Thoracic aorta (tissue), 2 donors: ENCODE results near the gene RREB1. TPM values are rescaled to one million over a fixed set of nuclear protein-coding genes. Genes with fewer than 3 reads are reported as not detected.

ENCODE experiments used
- ATAC-seq: fragments of 150-250 bp; one replicate; pipeline ENCODE4 v1.8.0; 2017; ENCODE audit warnings: low read depth; ENCODE audit not compliant: insufficient number of reproducible peaks, low FRiP score
- DNase-seq: peaks from one replicate; pipeline ENCODE4 v3.0.0-alpha.2; 2020; ENCODE audit warnings: low spot score
- H3K27ac ChIP-seq, 2 donors: fragments of 200-600 bp; sonication (generic); 1 replicate in 1 of 2; 2 replicates in 1 of 2; pipeline ENCODE4 v1.5.1; 2016; ENCODE audit warnings: mild to moderate bottlenecking in 2 of 2, moderate library complexity in 2 of 2
- H3K27me3 ChIP-seq: fragments of 200-600 bp; sonication (generic); replicated peaks from 2 replicates; pipeline ENCODE4 v1.6.0; 2016; ENCODE audit warnings: mild to moderate bottlenecking; ENCODE audit not compliant: insufficient read depth
- H3K36me3 ChIP-seq: fragments of 200-600 bp; sonication (generic); one replicate; pipeline ENCODE4 v1.5.1; 2016
- H3K4me1 ChIP-seq, 2 donors: fragments of 200-600 bp; sonication (generic); 1 replicate in 1 of 2; 2 replicates in 1 of 2; pipeline versions ENCODE4 v1.5.1 to v1.6.0; 2016; ENCODE audit warnings: low read depth in 2 of 2, mild to moderate bottlenecking in 1 of 2; ENCODE audit not compliant: control insufficient read depth in 1 of 2
- H3K4me3 ChIP-seq: fragments of 200-600 bp; sonication (generic); 2 replicates; pipeline ENCODE4 v1.5.1; 2016; ENCODE audit warnings: mild to moderate bottlenecking
- H3K9me3 ChIP-seq: fragments of 200-600 bp; sonication (generic); 2 replicates; pipeline ENCODE4 v1.5.1; 2016
- CTCF ChIP-seq: fragments of 200-600 bp; sonication (generic); IDR thresholded peaks from one replicate; pipeline ENCODE4 v1.5.1; 2019; ENCODE audit warnings: antibody characterized with exemption
- total RNA-seq, 2 donors: library from RNA; depleted of rRNA; stranded (reverse); fragments of >200 nt; gene quantifications; one replicate each; pipeline versions ENCODE4 v1.1.0 to v1.2.3, GENCODE V29; 2016

The RREB1 gene
- total RNA-seq, 2 donors from 2014 or later: 30.6 to 39.3 TPM

- peaks cover 0 to 5% of the 10 kb centered on the region in 2 donors for H3K4me1 ChIP-seq
- no peaks in the 10 kb centered on the region for H3K9me3 ChIP-seq
- peaks cover 23% of the 10 kb centered on the region for H3K36me3 ChIP-seq
- DNase-seq (no peak), ATAC-seq (no peak)
- no peak overlapping the region for H3K4me3 ChIP-seq
- H3K27ac ChIP-seq: no peak overlapping the region
- no peak for TF ChIP-seq CTCF
- no peaks in the 10 kb centered on the region for H3K27me3 ChIP-seq
These were observed 117.0 kb downstream of the RREB1 start for GRCh38 chr6:7224731-7225130.

- Histone ChIP-seq H3K4me3 (no peak overlapping the region), H3K27me3 (no peaks in the 10 kb centered on the region), H3K4me1 (no peaks in the 10 kb centered on the region), H3K36me3 (peaks cover 43% of the 10 kb centered on the region), H3K9me3 (no peaks in the 10 kb centered on the region), H3K27ac (no peak overlapping the region)
- no peak for TF ChIP-seq CTCF
- no peak for ATAC-seq
- no peak for DNase-seq
These were observed 121.1 kb downstream of the RREB1 start for GRCh38 chr6:7228662-7229375.

GRCh38 chr6:7229376-7230326 lies 121.9 kb downstream of the RREB1 start:
- no peak for ATAC-seq
- Histone ChIP-seq H3K27ac (no peak overlapping the region), H3K9me3 (no peaks in the 10 kb centered on the region), H3K4me3 (no peak overlapping the region), H3K36me3 (peaks cover 46% of the 10 kb centered on the region), H3K27me3 (no peaks in the 10 kb centered on the region), H3K4me1 (no peaks in the 10 kb centered on the region)
- TF ChIP-seq CTCF: no peak
- no peak for DNase-seq

GRCh38 chr6:7230327-7230691 lies 122.5 kb downstream of the RREB1 start:
- no peak for ATAC-seq
- Histone ChIP-seq H3K27me3 (no peaks in the 10 kb centered on the region), H3K27ac (no peak overlapping the region), H3K4me1 (no peaks in the 10 kb centered on the region), H3K4me3 (no peak overlapping the region), H3K9me3 (no peaks in the 10 kb centered on the region), H3K36me3 (peaks cover 44% of the 10 kb centered on the region)
- TF ChIP-seq CTCF: no peak
- no peak for DNase-seq

GRCh38 chr6:7230956-7231713 lies 123.4 kb downstream of the RREB1 start:
- no peaks in the 10 kb centered on the region for H3K27me3 ChIP-seq
- ATAC-seq (no peak), DNase-seq (no peak)
- H3K4me3 ChIP-seq: no peak overlapping the region
- no peaks in the 10 kb centered on the region for H3K9me3 ChIP-seq
- H3K36me3 ChIP-seq: peaks cover 44% of the 10 kb centered on the region
- no peaks in the 10 kb centered on the region for H3K4me1 ChIP-seq
- TF ChIP-seq CTCF: no peak
- H3K27ac ChIP-seq: no peak overlapping the region
